ENCODE data around the gene SINHCAF.

- TF ChIP-seq, protein P1, sequence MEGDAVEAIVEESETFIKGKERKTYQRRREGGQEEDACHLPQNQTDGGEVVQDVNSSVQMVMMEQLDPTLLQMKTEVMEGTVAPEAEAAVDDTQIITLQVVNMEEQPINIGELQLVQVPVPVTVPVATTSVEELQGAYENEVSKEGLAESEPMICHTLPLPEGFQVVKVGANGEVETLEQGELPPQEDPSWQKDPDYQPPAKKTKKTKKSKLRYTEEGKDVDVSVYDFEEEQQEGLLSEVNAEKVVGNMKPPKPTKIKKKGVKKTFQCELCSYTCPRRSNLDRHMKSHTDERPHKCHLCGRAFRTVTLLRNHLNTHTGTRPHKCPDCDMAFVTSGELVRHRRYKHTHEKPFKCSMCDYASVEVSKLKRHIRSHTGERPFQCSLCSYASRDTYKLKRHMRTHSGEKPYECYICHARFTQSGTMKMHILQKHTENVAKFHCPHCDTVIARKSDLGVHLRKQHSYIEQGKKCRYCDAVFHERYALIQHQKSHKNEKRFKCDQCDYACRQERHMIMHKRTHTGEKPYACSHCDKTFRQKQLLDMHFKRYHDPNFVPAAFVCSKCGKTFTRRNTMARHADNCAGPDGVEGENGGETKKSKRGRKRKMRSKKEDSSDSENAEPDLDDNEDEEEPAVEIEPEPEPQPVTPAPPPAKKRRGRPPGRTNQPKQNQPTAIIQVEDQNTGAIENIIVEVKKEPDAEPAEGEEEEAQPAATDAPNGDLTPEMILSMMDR (IDR thresholded peaks at IDR 0.05; ENCODE audit: low read length) = no peak
- no peak for TF ChIP-seq EZH2 (IDR thresholded peaks at IDR 0.05; ENCODE audit: borderline replicate concordance, low read length)
Measured at GRCh38 chr12:31275491-31275890, 50.5 kb downstream of the SINHCAF start.
